Brain microvascular endothelial cell (primary cell): ENCODE measurements around the gene MED17.
A peak's percentile ranks its signal among the peaks of the same experiment; 100 is the strongest.
"Not testable (repeated sequence)": the region's sequence is repeated elsewhere in the genome, so short reads cannot be mapped to it uniquely, and the experiment has no call there.

Experiments used
- DNase-seq: peaks from one replicate; pipeline ENCODE4 v3.0.0-alpha.2; 2020
- H3K27ac ChIP-seq: fragments of 250-450 bp; sonication (Bioruptor Pico); 2 replicates; pipeline ENCODE4 v1.5.1; 2020; ENCODE audit warnings: mild to moderate bottlenecking, moderate library complexity
- H3K27me3 ChIP-seq: fragments of 250-450 bp; sonication (Bioruptor Pico); replicated peaks from 2 replicates; pipeline ENCODE4 v1.5.1; 2020; ENCODE audit warnings: mild to moderate bottlenecking
- H3K36me3 ChIP-seq: fragments of 250-450 bp; sonication (Bioruptor Pico); replicated peaks from 2 replicates; pipeline ENCODE4 v1.5.1; 2020; ENCODE audit warnings: mild to moderate bottlenecking
- H3K4me3 ChIP-seq: 2 replicates; pipeline ENCODE4 v1.5.1; 2011; ENCODE audit warnings: low read depth, mild to moderate bottlenecking, control low read depth, low read length, moderate library complexity
- in situ Hi-C: cut with HindIII; loops from 2 replicates; pipeline ENCODE4 v1.10.0; 2017; ENCODE audit warnings: low sequenced_read_pairs, low pct_ligation_motif_present
- TF ChIP-seq, protein P1 (sequence below): IDR thresholded peaks from 2 replicates; pipeline ENCODE4 v1.5.1; 2011; ENCODE audit warnings: low read depth, mild to moderate bottlenecking, moderate library complexity, low read length, control low read depth, inconsistent platforms; ENCODE audit errors: missing control alignments

MED17 gene

DNA sequence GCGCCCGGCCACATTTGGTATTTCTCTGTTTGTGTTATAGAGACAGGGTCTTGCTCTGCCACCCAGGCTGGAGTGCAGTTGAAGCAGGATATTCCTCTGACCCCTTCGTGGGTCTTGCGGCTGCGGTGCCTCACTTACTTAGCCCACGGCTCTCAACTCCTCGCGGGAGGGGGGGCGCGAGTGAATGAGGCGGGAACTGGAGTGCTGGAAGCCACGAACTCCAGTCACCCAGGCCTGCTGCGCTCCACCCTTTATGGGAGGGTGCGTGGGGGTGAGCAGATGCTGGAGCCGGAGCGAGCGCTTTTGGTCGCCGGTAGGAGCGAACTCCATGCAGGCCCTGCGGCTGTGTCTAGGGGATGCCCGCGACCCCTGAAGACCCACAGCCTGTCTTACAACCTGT is 40.8 kb upstream of the MED17 start:
- Histone ChIP-seq H3K27me3 (no peaks in the 10 kb centered on the region), H3K27ac (no peak overlapping the region), H3K4me3 (no peak overlapping the region), H3K36me3 (peaks cover 15% of the 10 kb centered on the region)
- no peak for DNase-seq
- TF ChIP-seq, protein P1, sequence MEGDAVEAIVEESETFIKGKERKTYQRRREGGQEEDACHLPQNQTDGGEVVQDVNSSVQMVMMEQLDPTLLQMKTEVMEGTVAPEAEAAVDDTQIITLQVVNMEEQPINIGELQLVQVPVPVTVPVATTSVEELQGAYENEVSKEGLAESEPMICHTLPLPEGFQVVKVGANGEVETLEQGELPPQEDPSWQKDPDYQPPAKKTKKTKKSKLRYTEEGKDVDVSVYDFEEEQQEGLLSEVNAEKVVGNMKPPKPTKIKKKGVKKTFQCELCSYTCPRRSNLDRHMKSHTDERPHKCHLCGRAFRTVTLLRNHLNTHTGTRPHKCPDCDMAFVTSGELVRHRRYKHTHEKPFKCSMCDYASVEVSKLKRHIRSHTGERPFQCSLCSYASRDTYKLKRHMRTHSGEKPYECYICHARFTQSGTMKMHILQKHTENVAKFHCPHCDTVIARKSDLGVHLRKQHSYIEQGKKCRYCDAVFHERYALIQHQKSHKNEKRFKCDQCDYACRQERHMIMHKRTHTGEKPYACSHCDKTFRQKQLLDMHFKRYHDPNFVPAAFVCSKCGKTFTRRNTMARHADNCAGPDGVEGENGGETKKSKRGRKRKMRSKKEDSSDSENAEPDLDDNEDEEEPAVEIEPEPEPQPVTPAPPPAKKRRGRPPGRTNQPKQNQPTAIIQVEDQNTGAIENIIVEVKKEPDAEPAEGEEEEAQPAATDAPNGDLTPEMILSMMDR, result no peak
- in situ Hi-C loops, result no loop called here

DNA sequence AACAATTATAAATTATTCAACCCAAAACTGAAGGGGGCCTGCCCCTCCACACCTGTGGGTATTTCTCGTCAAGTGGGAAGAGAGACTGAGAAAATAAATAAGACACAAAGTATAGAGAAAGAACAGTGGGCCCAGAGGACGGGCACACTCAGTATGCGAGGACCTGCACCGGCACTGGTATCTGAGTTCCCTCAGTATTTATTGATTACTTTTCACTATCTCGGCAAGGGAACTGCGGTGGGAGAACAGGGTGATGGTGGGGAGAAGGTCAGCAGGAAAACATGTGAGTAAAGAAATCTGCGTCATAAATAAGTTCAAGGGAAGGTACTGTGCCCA is 39.4 kb upstream of the MED17 start:
- no peak for DNase-seq
- H3K36me3 ChIP-seq, result peaks cover 3% of the 10 kb centered on the region
- H3K27me3 ChIP-seq, result no peaks in the 10 kb centered on the region
- in situ Hi-C loops, result no loop called here
- TF ChIP-seq, protein P1, result no peak
- H3K4me3 ChIP-seq, result no peak overlapping the region
- no peak overlapping the region for H3K27ac ChIP-seq

DNA sequence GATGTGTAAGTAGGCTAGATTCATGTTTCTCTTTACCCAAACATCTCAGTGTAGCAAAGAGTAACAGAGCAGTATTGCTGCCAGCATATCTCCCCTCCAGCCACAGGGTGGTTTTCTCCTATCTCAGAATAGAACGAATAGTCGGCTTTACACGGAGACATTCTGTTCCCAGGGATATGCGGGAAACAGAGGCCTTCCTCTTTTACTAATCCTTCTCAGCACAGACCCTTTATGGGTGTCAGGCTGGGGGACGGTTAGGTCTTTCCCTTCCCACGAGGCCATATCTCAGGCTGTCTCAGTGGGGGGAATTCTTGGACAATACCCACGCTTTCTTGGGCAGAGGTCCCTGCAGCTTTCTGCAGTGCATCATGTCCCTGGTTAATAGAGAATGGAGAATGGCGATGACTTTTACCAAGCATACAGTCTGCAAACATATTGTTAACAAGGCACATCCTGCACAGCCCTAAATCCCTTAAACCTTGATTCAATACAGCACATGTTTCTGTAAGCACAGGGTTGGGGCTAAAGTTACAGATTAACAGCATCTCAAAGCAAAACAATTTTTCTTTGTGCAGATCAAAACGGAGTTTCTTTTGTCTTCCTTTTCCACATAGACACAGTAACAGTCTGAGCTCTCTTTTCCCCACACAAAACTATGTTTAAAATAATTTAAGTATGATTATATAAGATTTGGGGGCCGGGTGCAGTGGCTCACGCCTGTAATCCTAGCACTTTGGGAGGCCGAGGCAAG is 38.9 kb upstream of the MED17 start:
- H3K36me3 ChIP-seq, H3K4me3 ChIP-seq, H3K27ac ChIP-seq, in situ Hi-C loops, H3K27me3 ChIP-seq: not testable (repeated sequence)
- DNase-seq, result peak; percentile 22
- TF ChIP-seq, protein P1, result peak; percentile 2

DNA sequence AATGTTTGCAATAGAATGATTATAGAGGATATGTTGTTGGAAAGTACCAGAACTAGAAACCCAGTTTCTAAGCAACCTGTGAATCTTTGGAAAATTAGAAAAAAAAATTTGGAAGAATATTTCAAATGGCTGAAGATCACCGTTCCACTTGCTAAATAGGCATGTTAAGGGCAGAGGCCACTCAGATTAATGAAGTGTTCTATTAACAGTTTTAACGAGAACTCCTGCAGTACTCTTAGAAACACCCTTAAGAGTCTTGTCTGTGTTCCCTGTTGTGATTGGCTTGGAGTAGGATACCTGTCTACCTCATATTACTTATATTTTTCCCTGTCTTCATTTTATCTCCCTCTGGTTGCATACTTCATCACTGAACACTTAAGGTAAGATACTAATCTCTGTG is 38.0 kb upstream of the MED17 start:
- H3K36me3 ChIP-seq, result no peaks in the 10 kb centered on the region
- H3K4me3 ChIP-seq, result no peak overlapping the region
- no peaks in the 10 kb centered on the region for H3K27me3 ChIP-seq
- TF ChIP-seq, protein P1, result no peak
- no peak overlapping the region for H3K27ac ChIP-seq
- in situ Hi-C loops, result no loop called here
- DNase-seq, result no peak

DNA sequence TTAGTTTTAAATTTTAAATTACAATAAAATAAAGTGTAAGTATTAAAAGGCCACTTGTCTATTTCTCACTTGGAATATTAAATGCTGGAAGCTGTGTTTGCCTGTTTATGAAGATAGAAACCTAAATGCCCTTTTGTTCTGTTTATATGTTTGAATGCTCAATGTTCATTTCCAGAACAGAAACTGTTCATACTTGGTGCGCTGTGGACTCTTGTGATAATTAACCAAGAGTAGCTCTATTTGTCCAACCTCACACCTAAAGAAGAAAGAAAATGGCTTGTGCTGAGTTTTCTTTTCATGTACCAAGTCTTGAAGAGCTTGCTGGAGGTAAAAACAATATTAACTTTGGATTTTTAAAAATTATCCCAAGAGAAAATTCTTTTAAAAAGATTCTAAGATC is 37.0 kb upstream of the MED17 start:
- TF ChIP-seq, protein P1, result no peak
- Histone ChIP-seq H3K27ac (no peak overlapping the region), H3K4me3 (no peak overlapping the region), H3K36me3 (no peaks in the 10 kb centered on the region), H3K27me3 (no peaks in the 10 kb centered on the region)
- no peak for DNase-seq
- in situ Hi-C loops, result no loop called here

DNA sequence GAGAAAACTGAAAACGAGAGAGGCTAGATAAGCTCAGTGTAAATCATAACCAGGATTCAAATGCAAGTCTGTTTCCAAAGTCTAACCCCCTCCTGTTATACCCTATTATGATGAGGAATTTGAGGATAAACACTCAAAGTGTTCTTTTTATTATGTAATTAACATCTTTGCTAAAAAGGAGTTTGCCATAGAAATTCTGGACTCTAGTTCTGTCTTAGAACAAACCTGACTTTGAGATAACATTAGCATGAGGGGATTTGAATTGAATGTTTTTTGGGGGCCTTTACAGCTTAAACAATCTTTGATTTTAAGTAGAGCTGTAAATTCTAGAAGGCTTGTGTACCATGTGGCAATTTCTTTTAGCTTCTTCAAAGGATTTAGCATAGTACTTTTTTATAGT is 33.1 kb upstream of the MED17 start:
- Histone ChIP-seq H3K36me3 (peaks cover 5% of the 10 kb centered on the region), H3K4me3 (no peak overlapping the region), H3K27ac (no peak overlapping the region), H3K27me3 (no peaks in the 10 kb centered on the region)
- TF ChIP-seq, protein P1, result no peak
- no peak for DNase-seq
- in situ Hi-C loops, result no loop called here
